ENCODE measurements around the gene ITPKB. TPM values are rescaled to one million over a fixed set of nuclear protein-coding genes. Genes with fewer than 3 reads are reported as not detected.

The ITPKB gene
- total RNA-seq, 1 donor from 2014 or later = 1.6 TPM

GRCh38 chr1:226647719-226648118 lies 91.4 kb downstream of the ITPKB start:
- no peak overlapping the region for H2AFZ ChIP-seq (replicated peaks)
- DNase-seq (ENCODE audit: low spot score) = no peak
- peaks cover 40% of the 10 kb centered on the region for H3K4me1 Mint-ChIP-seq
- no peak overlapping the region for H3K27ac ChIP-seq
- H3K9me3 ChIP-seq (ENCODE audit: low read depth) = no peaks in the 10 kb centered on the region
- H3K4me1 ChIP-seq = peaks cover 20% of the 10 kb centered on the region
- H3K27me3 Mint-ChIP-seq (ENCODE audit: insufficient read depth, low read depth) = peaks cover 2% of the 10 kb centered on the region
- H3K79me2 ChIP-seq (ENCODE audit: low read depth) = no peaks in the 10 kb centered on the region
- H3K4me3 Mint-ChIP-seq = no peak overlapping the region
- peaks cover 16% of the 10 kb centered on the region for H3F3A ChIP-seq (ENCODE audit: low read depth)
- no peaks in the 10 kb centered on the region for H3K27me3 ChIP-seq
- H3K9me3 Mint-ChIP-seq = no peaks in the 10 kb centered on the region
- H3K4me3 ChIP-seq = no peak overlapping the region
- TF ChIP-seq EZH2phosphoT487 (IDR thresholded peaks at IDR 0.05) (no peak), EZH2 (IDR thresholded peaks at IDR 0.05) (no peak), CTCF (IDR thresholded peaks at IDR 0.05) (no peak)
- H3K36me3 ChIP-seq = no peaks in the 10 kb centered on the region
- H4K20me1 ChIP-seq (ENCODE audit: low read depth) = no peaks in the 10 kb centered on the region
- peaks cover 12% of the 10 kb centered on the region for H3K36me3 Mint-ChIP-seq
- H3K9ac ChIP-seq = no peak overlapping the region
- H3K4me2 ChIP-seq = no peak overlapping the region
- H3K27ac Mint-ChIP-seq = no peak overlapping the region

- peak overlapping the region; percentile 27 for H3K4me3 Mint-ChIP-seq
- no peak for TF ChIP-seq EZH2phosphoT487 (IDR thresholded peaks at IDR 0.05)
- H3K9me3 ChIP-seq (ENCODE audit: low read depth) = no peaks in the 10 kb centered on the region
- H3K36me3 ChIP-seq = no peaks in the 10 kb centered on the region
- H3K36me3 Mint-ChIP-seq = peaks cover 12% of the 10 kb centered on the region
- H3K27ac ChIP-seq = no peak overlapping the region
- H3K9me3 Mint-ChIP-seq = no peaks in the 10 kb centered on the region
- H3K27me3 Mint-ChIP-seq (ENCODE audit: insufficient read depth, low read depth) = no peaks in the 10 kb centered on the region
- H3K27me3 ChIP-seq = no peaks in the 10 kb centered on the region
- H3K79me2 ChIP-seq (ENCODE audit: low read depth) = no peaks in the 10 kb centered on the region
- H3K4me3 ChIP-seq = no peak overlapping the region
- H3K27ac Mint-ChIP-seq = no peak overlapping the region
- peaks cover 39% of the 10 kb centered on the region for H3K4me1 Mint-ChIP-seq
- H3K4me1 ChIP-seq = peaks cover 20% of the 10 kb centered on the region
- H4K20me1 ChIP-seq (ENCODE audit: low read depth) = no peaks in the 10 kb centered on the region
- DNase-seq (ENCODE audit: low spot score) = no peak
- H3K4me2 ChIP-seq = no peak overlapping the region
- H3K9ac ChIP-seq = no peak overlapping the region
- no peak overlapping the region for H2AFZ ChIP-seq (replicated peaks)
- peaks cover 16% of the 10 kb centered on the region for H3F3A ChIP-seq (ENCODE audit: low read depth)
Measured at GRCh38 chr1:226646870-226647449, 92.1 kb downstream of the ITPKB start.

GRCh38 chr1:226646026-226646869 lies 92.8 kb downstream of the ITPKB start:
- TF ChIP-seq EZH2 (IDR thresholded peaks at IDR 0.05) = no peak
- no peak for TF ChIP-seq CTCF (IDR thresholded peaks at IDR 0.05)
- TF ChIP-seq EZH2phosphoT487 (IDR thresholded peaks at IDR 0.05) = no peak
- no peaks in the 10 kb centered on the region for H3K36me3 ChIP-seq
- Mint-ChIP-seq H3K27me3 (ENCODE audit: insufficient read depth, low read depth) (no peaks in the 10 kb centered on the region), H3K4me1 (peaks cover 39% of the 10 kb centered on the region), H3K4me3 (peak overlapping the region; percentile 27), H3K36me3 (peaks cover 12% of the 10 kb centered on the region), H3K27ac (no peak overlapping the region), H3K9me3 (no peaks in the 10 kb centered on the region)
- H3K27me3 ChIP-seq = no peaks in the 10 kb centered on the region
- H3K9me3 ChIP-seq (ENCODE audit: low read depth) = no peaks in the 10 kb centered on the region
- no peak for DNase-seq (ENCODE audit: low spot score)
- no peak overlapping the region for H3K4me2 ChIP-seq
- peaks cover 20% of the 10 kb centered on the region for H3K4me1 ChIP-seq
- peaks cover 16% of the 10 kb centered on the region for H3F3A ChIP-seq (ENCODE audit: low read depth)
- H2AFZ ChIP-seq (replicated peaks) = no peak overlapping the region
- H3K4me3 ChIP-seq = no peak overlapping the region
- no peak overlapping the region for H3K9ac ChIP-seq
- H4K20me1 ChIP-seq (ENCODE audit: low read depth) = no peaks in the 10 kb centered on the region
- no peaks in the 10 kb centered on the region for H3K79me2 ChIP-seq (ENCODE audit: low read depth)
- no peak overlapping the region for H3K27ac ChIP-seq
